SK-N-MC (cell line): ENCODE data around the gene ITGA4.
"Not testable (repeated sequence)": the region's sequence is repeated elsewhere in the genome, so short reads cannot be mapped to it uniquely, and the experiment has no call there.

Experiments used
- DNase-seq: peaks from one replicate; pipeline ENCODE4 v3.0.0-alpha.2; 2011; ENCODE audit warnings: low read depth, low spot score
- H3K27ac ChIP-seq: fragments of 200-600 bp; sonication (generic); 2 replicates; pipeline ENCODE4 v1.5.1; 2016; ENCODE audit warnings: mixed run types
- H3K36me3 ChIP-seq: fragments of 200-600 bp; sonication (generic); 2 replicates; pipeline ENCODE4 v1.6.1; 2017; ENCODE audit warnings: antibody characterized with exemption, low read length, mixed read lengths; ENCODE audit not compliant: insufficient read depth
- H3K4me3 ChIP-seq: fragments of 200-600 bp; sonication (generic); 2 replicates; pipeline ENCODE4 v1.5.1; 2016
- H3K9ac ChIP-seq: fragments of 200-600 bp; sonication (generic); 2 replicates; pipeline ENCODE4 v1.8.0; 2017; ENCODE audit warnings: mixed run types, mixed read lengths; ENCODE audit not compliant: insufficient read length
- H3K9me3 ChIP-seq: fragments of 200-600 bp; sonication (generic); 2 replicates; pipeline ENCODE4 v1.6.1; 2017; ENCODE audit warnings: low read depth, mild to moderate bottlenecking, antibody characterized with exemption, low read length, moderate library complexity, mixed read lengths
- EZH2 ChIP-seq: fragments of 200-600 bp; sonication (generic); IDR thresholded peaks from one replicate; pipeline ENCODE4 v1.6.1; 2017; ENCODE audit warnings: antibody characterized with exemption
- FOXP2 ChIP-seq: optimal IDR thresholded peaks from 2 replicates; pipeline ENCODE3; 2011; ENCODE audit warnings: mild to moderate bottlenecking, moderate library complexity; ENCODE audit not compliant: insufficient read depth; ENCODE audit errors: extremely low read length, control extremely low read depth
- POLR2AphosphoS5 ChIP-seq: IDR thresholded peaks from 2 replicates; pipeline ENCODE4 v1.6.1; 2012; ENCODE audit warnings: mild to moderate bottlenecking, low read depth, low read length, borderline replicate concordance

Gene ITGA4

DNA sequence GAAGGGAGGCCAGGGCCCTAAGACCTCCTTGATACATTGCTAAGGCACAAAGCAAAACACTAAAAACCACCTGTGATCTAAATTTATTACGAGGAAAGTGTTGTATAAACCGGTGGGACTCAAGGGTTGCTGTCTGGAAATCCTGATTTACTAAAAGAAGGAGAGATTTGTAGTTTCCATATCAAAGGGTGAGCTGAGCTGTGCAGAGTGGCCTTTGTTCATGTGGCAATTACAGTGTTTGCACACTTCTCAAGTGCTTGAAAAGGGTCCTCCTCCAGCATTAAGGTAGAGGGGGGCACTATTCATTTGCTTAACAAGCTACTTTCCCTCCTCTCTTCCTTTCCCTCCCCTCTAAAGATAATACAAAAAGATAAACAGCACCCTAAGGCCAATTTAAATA lies 30.5 kb upstream of the ITGA4 start:
- no peak overlapping the region for H3K4me3 ChIP-seq
- DNase-seq = no peak
- no peaks in the 10 kb centered on the region for H3K9me3 ChIP-seq
- TF ChIP-seq POLR2AphosphoS5 (no peak), FOXP2 (no peak), EZH2 (no peak)
- no peaks in the 10 kb centered on the region for H3K36me3 ChIP-seq
- H3K9ac ChIP-seq = no peak overlapping the region
- no peak overlapping the region for H3K27ac ChIP-seq

GRCh38 chr2:181430406-181431118 lies 26.6 kb upstream of the ITGA4 start:
- H3K9ac ChIP-seq = no peak overlapping the region
- no peaks in the 10 kb centered on the region for H3K9me3 ChIP-seq
- no peak for DNase-seq
- no peak overlapping the region for H3K4me3 ChIP-seq
- H3K27ac ChIP-seq = no peak overlapping the region
- H3K36me3 ChIP-seq = no peaks in the 10 kb centered on the region
- no peak for TF ChIP-seq POLR2AphosphoS5
- TF ChIP-seq EZH2 = no peak
- no peak for TF ChIP-seq FOXP2

DNA sequence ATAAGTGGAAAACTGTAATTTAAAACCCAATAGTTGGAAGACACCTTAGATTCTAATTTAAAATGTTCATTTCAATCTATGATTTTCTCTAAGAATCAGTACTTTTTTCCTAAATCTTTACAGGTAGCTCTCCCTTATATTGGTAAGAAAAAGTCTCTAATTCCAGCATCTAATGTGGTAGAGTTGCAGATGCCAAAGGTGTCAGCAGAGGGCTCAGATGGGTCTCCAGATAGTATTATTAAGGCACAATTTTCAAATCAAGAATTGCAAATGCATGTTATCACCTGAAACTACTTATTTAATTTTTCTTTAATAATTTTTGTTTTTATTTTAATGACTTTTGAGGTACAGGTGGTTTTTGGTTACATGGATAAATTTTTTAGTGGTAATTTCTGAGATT lies 25.5 kb upstream of the ITGA4 start:
- DNase-seq = no peak
- no peak for TF ChIP-seq FOXP2
- Histone ChIP-seq H3K4me3 (no peak overlapping the region), H3K36me3 (no peaks in the 10 kb centered on the region), H3K27ac (no peak overlapping the region), H3K9ac (no peak overlapping the region), H3K9me3 (no peaks in the 10 kb centered on the region)

DNA sequence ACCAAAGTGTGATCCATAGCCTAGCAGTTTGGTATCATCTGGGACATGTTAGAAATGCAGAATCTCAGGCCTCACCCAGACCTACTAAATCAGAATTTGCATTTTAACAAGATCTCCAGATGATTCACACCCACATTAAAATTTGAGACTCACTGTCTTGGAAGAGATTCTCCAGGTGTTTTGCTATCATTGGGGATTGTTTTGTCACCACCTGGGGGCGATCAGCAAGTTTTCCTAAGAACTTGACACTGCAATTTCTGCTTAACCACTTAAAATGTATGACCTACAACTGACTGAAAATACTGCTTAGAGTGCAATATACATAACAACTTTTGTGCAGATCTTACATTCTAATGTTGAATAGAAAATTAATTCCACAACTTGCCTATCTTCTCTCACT lies 18.9 kb upstream of the ITGA4 start:
- Histone ChIP-seq H3K36me3 (no peaks in the 10 kb centered on the region), H3K9me3 (no peaks in the 10 kb centered on the region), H3K27ac (no peak overlapping the region), H3K4me3 (no peak overlapping the region), H3K9ac (no peak overlapping the region)
- DNase-seq = no peak
- no peak for TF ChIP-seq EZH2
- TF ChIP-seq FOXP2 = no peak
- TF ChIP-seq POLR2AphosphoS5 = no peak

GRCh38 chr2:181440344-181440743 lies 16.8 kb upstream of the ITGA4 start:
- Histone ChIP-seq H3K9ac (no peak overlapping the region), H3K27ac (no peak overlapping the region), H3K36me3 (no peaks in the 10 kb centered on the region), H3K9me3 (no peaks in the 10 kb centered on the region), H3K4me3 (no peak overlapping the region)
- DNase-seq = no peak
- TF ChIP-seq POLR2AphosphoS5 (no peak), FOXP2 (no peak), EZH2 (no peak)

DNA sequence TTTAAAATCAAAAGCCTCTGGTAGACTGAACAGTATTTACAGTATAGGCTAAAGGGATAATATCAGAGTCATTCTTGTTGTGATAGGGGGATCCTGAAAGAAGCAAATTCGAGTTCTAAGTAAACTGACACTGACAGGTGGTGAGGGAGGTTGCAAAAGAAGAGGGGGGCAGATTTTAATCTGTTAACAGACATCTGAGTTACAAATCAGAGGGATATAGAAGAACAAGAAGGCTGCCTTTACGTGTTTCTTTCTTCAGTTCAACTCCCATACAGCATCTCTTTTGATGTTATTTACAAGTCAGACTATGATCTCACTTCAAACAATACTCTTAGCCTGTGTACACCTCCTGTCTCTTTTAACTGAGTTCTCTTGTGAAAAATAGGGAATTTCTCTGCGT lies 16.3 kb upstream of the ITGA4 start:
- H3K9ac ChIP-seq = no peak overlapping the region
- no peak overlapping the region for H3K4me3 ChIP-seq
- TF ChIP-seq EZH2 (no peak), POLR2AphosphoS5 (no peak), FOXP2 (no peak)
- H3K9me3 ChIP-seq = no peaks in the 10 kb centered on the region
- no peak overlapping the region for H3K27ac ChIP-seq
- H3K36me3 ChIP-seq = no peaks in the 10 kb centered on the region
- DNase-seq = no peak

- no peak for TF ChIP-seq POLR2AphosphoS5
- TF ChIP-seq FOXP2 = no peak
- no peak for TF ChIP-seq EZH2
- no peak for DNase-seq
- no peak overlapping the region for H3K9ac ChIP-seq
These were observed 15.5 kb upstream of the ITGA4 start for GRCh38 chr2:181441670-181442069.

GRCh38 chr2:181444654-181445053 lies 12.5 kb upstream of the ITGA4 start:
- H3K4me3 ChIP-seq = no peak overlapping the region
- no peaks in the 10 kb centered on the region for H3K9me3 ChIP-seq
- H3K36me3 ChIP-seq = no peaks in the 10 kb centered on the region
- DNase-seq = no peak
- TF ChIP-seq EZH2 = no peak
- no peak overlapping the region for H3K27ac ChIP-seq
- H3K9ac ChIP-seq = no peak overlapping the region

More at GRCh38 chr2:181441670-181442069, 15.5 kb upstream of the ITGA4 start:
- Histone ChIP-seq H3K36me3 (no peaks in the 10 kb centered on the region), H3K4me3 (no peak overlapping the region), H3K9me3 (no peaks in the 10 kb centered on the region), H3K27ac (no peak overlapping the region)

- Histone ChIP-seq H3K36me3 (no peaks in the 10 kb centered on the region), H3K4me3 (no peak overlapping the region)
- no peak for DNase-seq
These were observed 10.2 kb upstream of the ITGA4 start for GRCh38 chr2:181446985-181447384.

DNA sequence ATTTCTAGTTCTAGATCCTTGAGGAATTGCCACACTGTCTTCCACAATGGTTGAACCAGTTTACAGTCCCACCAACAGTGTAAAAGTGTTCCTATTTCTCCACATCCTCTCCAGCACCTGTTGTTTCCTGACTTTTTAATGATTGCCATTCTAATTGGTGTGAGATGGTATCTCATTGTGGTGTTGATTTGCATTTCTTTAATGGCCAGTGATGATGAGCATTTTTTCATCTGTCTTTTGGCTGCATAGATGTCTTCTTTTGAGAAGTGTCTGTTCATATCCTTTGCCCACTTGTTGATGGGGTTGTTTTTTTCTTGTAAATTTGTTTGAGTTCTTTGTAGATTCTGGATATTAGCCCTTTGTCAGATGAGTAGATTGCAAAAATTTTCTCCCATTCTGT lies 7.9 kb upstream of the ITGA4 start:
- H3K9ac ChIP-seq, H3K9me3 ChIP-seq, H3K27ac ChIP-seq, H3K4me3 ChIP-seq, H3K36me3 ChIP-seq, DNase-seq: not testable (repeated sequence)

More at GRCh38 chr2:181446985-181447384, 10.2 kb upstream of the ITGA4 start:
- H3K27ac ChIP-seq = no peak overlapping the region
- no peak overlapping the region for H3K9ac ChIP-seq
- TF ChIP-seq POLR2AphosphoS5 = no peak
- no peak for TF ChIP-seq FOXP2
- no peak for TF ChIP-seq EZH2
- no peaks in the 10 kb centered on the region for H3K9me3 ChIP-seq
